Osteocyte (in vitro differentiated cells): Measurements from ENCODE around the gene SORL1-AS1.

Experiments
- DNase-seq: peaks from one replicate; pipeline ENCODE4 v3.0.0; 2021; ENCODE audit warnings: mixed read lengths; ENCODE audit not compliant: unreplicated experiment; ENCODE audit errors: extremely low spot score
- H3K27ac Mint-ChIP-seq: one replicate; pipeline ENCODE4 v1.8.0; 2021; ENCODE audit warnings: mild to moderate bottlenecking, mixed read lengths; ENCODE audit not compliant: unreplicated experiment
- H3K27me3 Mint-ChIP-seq: one replicate; pipeline ENCODE4 v1.8.0; 2021; ENCODE audit warnings: mixed read lengths; ENCODE audit not compliant: unreplicated experiment
- H3K36me3 Mint-ChIP-seq: one replicate; pipeline ENCODE4 v1.8.0; 2021; ENCODE audit warnings: mixed read lengths; ENCODE audit not compliant: unreplicated experiment
- H3K4me1 Mint-ChIP-seq: one replicate; pipeline ENCODE4 v1.8.0; 2021; ENCODE audit warnings: mixed read lengths; ENCODE audit not compliant: unreplicated experiment
- H3K4me3 Mint-ChIP-seq: one replicate; pipeline ENCODE4 v1.8.0; 2021; ENCODE audit warnings: mild to moderate bottlenecking, moderate library complexity, mixed read lengths; ENCODE audit not compliant: unreplicated experiment
- H3K9me3 Mint-ChIP-seq: one replicate; pipeline ENCODE4 v1.8.0; 2021; ENCODE audit warnings: mixed read lengths; ENCODE audit not compliant: unreplicated experiment
- TF ChIP-seq, protein P1 (sequence below): fragments of 200-600 bp; sonication (generic); IDR thresholded peaks from 2 replicates; pipeline ENCODE4 v1.5.0; 2021; ENCODE audit warnings: antibody characterized with exemption, mild to moderate bottlenecking, moderate library complexity

SORL1-AS1 gene

DNA sequence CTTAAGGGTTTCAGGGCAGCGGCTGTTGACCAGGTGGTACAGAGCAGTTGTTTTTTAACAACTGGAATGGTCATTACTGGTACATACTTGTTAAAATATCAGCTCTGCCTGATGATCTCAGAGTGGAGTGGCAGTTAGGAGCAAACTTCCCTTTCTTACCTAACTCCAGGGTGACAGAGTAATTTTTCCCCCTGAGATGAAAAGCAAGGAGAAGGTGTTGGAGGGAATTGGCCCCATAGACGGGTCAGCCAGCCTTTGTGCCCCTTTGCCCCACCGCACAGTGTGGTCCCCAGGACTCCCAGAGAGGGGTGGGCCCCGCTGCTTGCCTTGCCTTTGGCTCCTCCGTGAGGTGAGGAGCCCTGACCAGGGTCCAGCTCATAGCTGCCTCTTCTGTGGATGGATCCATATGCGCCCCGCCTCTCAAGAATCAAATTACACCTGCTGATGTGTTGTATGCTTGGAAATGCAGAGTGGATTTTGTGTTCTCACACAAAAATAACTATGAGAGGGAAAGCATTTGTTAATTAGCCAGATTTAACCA is 27.0 kb upstream of the SORL1-AS1 start:
- no peak for DNase-seq
- no peaks in the 10 kb centered on the region for H3K36me3 Mint-ChIP-seq
- H3K27ac Mint-ChIP-seq = peak overlapping the region; percentile 72
- H3K4me3 Mint-ChIP-seq = peak overlapping the region; percentile 32
- H3K4me1 Mint-ChIP-seq = peaks cover 28% of the 10 kb centered on the region
- H3K9me3 Mint-ChIP-seq = no peaks in the 10 kb centered on the region
- TF ChIP-seq, protein P1, sequence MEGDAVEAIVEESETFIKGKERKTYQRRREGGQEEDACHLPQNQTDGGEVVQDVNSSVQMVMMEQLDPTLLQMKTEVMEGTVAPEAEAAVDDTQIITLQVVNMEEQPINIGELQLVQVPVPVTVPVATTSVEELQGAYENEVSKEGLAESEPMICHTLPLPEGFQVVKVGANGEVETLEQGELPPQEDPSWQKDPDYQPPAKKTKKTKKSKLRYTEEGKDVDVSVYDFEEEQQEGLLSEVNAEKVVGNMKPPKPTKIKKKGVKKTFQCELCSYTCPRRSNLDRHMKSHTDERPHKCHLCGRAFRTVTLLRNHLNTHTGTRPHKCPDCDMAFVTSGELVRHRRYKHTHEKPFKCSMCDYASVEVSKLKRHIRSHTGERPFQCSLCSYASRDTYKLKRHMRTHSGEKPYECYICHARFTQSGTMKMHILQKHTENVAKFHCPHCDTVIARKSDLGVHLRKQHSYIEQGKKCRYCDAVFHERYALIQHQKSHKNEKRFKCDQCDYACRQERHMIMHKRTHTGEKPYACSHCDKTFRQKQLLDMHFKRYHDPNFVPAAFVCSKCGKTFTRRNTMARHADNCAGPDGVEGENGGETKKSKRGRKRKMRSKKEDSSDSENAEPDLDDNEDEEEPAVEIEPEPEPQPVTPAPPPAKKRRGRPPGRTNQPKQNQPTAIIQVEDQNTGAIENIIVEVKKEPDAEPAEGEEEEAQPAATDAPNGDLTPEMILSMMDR = no peak
- H3K27me3 Mint-ChIP-seq = peaks cover 24% of the 10 kb centered on the region

DNA sequence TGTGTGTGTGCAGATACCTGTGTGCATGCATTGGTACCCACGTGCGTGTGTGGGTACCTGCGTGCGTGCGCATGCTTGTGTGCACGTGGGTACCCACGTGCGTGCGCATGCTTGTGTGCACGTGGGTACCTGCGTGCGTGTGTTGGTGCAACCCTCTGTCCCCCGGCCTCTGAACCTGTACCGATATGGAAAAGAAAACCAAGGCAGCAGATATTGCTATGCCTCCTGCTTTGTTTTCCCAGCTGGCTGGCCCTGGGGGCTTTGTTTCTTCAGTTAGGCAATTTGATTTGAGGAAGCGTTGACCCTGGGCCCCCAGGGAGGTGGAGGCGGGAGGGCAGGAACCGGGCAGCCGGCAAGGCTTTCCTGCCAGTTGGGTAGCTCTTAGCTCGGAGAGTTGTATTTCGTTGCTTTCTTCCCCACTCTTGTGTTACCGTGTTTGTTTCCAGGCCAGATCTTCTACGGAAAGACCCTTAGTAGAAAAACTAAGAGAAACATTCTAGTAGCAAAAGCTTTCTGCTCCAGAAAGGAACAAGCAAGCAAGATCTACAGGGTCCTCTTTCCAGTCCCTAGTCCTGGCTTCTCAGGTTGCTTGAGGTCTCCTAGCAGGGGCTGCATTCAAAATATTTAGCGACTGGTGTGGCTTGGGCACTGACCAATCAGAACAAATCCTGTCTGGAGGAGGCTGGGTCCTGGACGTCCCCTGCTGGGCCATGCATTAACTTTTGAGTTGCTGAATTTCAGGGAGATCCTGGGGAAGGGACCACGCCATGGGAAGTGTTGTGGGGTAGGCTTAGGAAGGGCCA is 26.3 kb upstream of the SORL1-AS1 start:
- no peak for DNase-seq
- Mint-ChIP-seq H3K4me3 (peak overlapping the region; percentile 32), H3K27me3 (peaks cover 28% of the 10 kb centered on the region), H3K36me3 (no peaks in the 10 kb centered on the region), H3K4me1 (peaks cover 28% of the 10 kb centered on the region), H3K9me3 (no peaks in the 10 kb centered on the region), H3K27ac (peak overlapping the region; percentile 72)
- TF ChIP-seq, protein P1 = no peak

DNA sequence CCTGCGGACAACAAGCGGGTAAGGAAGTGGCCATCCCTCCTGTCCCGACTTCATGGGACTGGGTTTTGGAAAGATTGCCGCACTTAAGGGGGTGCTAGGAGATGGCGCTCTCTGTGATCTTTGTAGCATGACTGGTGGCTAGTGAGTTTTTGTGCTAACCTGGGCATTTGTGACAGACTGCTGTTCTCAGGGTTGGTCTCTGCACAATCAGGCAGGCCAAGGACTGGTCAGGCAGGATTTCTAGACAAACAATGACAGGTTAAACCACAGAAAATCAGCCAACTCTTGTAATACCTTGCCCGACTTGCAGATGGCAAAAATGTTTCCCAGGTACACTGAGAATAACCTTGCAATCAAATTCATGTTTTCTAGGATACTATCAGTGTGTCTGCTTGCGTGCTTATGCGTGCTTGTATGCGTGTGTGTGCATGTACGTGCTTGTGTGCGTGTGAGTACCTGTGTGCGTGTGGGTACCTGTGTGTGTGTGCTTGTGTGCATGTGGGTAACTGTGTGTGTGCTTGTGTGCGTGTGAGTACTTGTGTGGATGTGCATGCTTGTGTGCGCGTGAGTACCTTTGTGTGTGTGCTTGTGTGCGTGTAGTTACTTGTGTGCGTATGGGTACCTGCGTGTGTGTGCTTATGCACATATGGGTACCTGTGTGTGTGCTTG is 25.6 kb upstream of the SORL1-AS1 start:
- Mint-ChIP-seq H3K9me3 (no peaks in the 10 kb centered on the region), H3K27me3 (peaks cover 28% of the 10 kb centered on the region), H3K4me3 (peak overlapping the region; percentile 32), H3K4me1 (peaks cover 28% of the 10 kb centered on the region), H3K36me3 (no peaks in the 10 kb centered on the region), H3K27ac (peak overlapping the region; percentile 72)
- TF ChIP-seq, protein P1 = no peak
- DNase-seq = no peak

DNA sequence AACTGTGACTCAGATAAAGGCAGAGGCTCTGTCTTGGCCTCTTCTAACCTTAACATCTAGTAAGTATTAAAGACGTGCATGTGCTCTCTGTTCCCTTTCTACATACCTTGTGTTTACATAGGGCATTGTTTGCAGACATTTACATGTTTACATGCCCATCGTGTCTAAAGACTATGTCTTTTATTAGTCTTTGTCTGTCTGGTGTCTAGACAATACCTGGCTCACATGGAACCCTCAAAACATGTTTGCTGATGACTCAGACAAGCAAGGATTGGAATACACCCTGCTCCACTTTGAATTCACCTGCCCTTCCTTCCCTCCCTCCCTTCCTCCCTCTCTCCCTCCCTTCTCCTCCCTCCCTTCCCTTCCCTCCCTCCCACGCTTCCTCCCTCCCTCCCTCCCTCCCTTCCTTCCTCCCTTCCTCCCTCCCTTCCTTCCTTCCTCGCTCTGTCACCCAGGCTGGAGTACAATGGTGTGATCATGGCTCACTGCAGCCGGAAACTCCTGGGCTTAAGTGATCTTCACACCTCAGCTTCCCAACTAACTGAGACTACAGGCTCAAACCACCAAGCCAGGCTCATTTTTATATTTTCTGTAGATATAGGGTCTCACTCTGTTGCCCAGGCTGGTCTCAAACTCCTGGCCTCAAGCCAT is 23.7 kb upstream of the SORL1-AS1 start:
- H3K27me3 Mint-ChIP-seq = peaks cover 28% of the 10 kb centered on the region
- H3K9me3 Mint-ChIP-seq = no peaks in the 10 kb centered on the region
- H3K36me3 Mint-ChIP-seq = no peaks in the 10 kb centered on the region

More for the DNA sequence above, 23.7 kb upstream of the SORL1-AS1 start:
- H3K4me1 Mint-ChIP-seq = peaks cover 23% of the 10 kb centered on the region
- DNase-seq = no peak
- H3K4me3 Mint-ChIP-seq = no peak overlapping the region
- no peak overlapping the region for H3K27ac Mint-ChIP-seq
- TF ChIP-seq, protein P1 = no peak
